CD14-positive monocyte (primary cell): ENCODE data around the gene NUDT9. TPM values are rescaled to one million over a fixed set of nuclear protein-coding genes. Genes with fewer than 3 reads are reported as not detected.

ENCODE experiments used
- DNase-seq, 3 donors: peaks; one replicate each; pipeline ENCODE4 v3.0.0-alpha.2; 2011 to 2022
- H2AFZ ChIP-seq: 2 replicates; pipeline ENCODE4 v1.6.0; 2012; ENCODE audit warnings: mild to moderate bottlenecking, low read depth, low read length, inconsistent platforms; ENCODE audit not compliant: insufficient read depth, poor library complexity, severe bottlenecking
- H3K27ac ChIP-seq, 2 donors: 1 replicate in 1 of 2; 2 replicates in 1 of 2; pipeline ENCODE4 v1.5.1; 2012 to 2013; ENCODE audit warnings: low read length in 2 of 2, control low read depth in 1 of 2, inconsistent platforms in 1 of 2, low read depth in 1 of 2, mild to moderate bottlenecking in 1 of 2
- H3K27me3 ChIP-seq, 2 donors: one replicate each; pipeline versions ENCODE4 v1.6.0 to v1.6.1; 2011 to 2013; ENCODE audit warnings: low read length in 2 of 2; ENCODE audit not compliant: control insufficient read depth in 2 of 2, insufficient read depth in 2 of 2
- H3K36me3 ChIP-seq, 2 donors: replicated peaks in 1 of 2; 1 replicate in 1 of 2; 2 replicates in 1 of 2; pipeline versions ENCODE4 v1.5.1 to v1.6.1; 2012 to 2013; ENCODE audit warnings: low read length in 2 of 2, control low read depth in 1 of 2, inconsistent platforms in 1 of 2, mild to moderate bottlenecking in 1 of 2; ENCODE audit not compliant: insufficient read depth in 2 of 2, control insufficient read depth in 1 of 2
- H3K4me1 ChIP-seq, 2 donors: 1 replicate in 1 of 2; 2 replicates in 1 of 2; pipeline versions ENCODE4 v1.5.1 to v1.6.1; 2012 to 2013; ENCODE audit warnings: low read length in 2 of 2, control low read depth in 1 of 2, inconsistent platforms in 1 of 2, mild to moderate bottlenecking in 1 of 2, moderate library complexity in 1 of 2; ENCODE audit not compliant: insufficient read depth in 2 of 2, control insufficient read depth in 1 of 2
- H3K4me2 ChIP-seq: replicated peaks from 2 replicates; pipeline ENCODE3; 2012; ENCODE audit warnings: low read length, moderate library complexity, mild to moderate bottlenecking; ENCODE audit not compliant: poor library complexity, severe bottlenecking; ENCODE audit errors: extremely low read depth
- H3K4me3 ChIP-seq, 3 experiments: fragments of 200-600 bp in 1 of 3; sonication (generic) in 1 of 3; replicated peaks in 1 of 3; 1 replicate in 2 of 3; 2 replicates in 1 of 3; pipeline ENCODE4 v1.5.1; 2011 to 2013; ENCODE audit warnings: low read length in 3 of 3, mild to moderate bottlenecking in 3 of 3, control low read depth in 2 of 3, low read depth in 2 of 3, inconsistent platforms in 1 of 3, moderate library complexity in 1 of 3
- H3K79me2 ChIP-seq: 2 replicates; pipeline ENCODE4 v1.6.0; 2012; ENCODE audit warnings: mild to moderate bottlenecking, control low read depth, inconsistent platforms, low read length, moderate library complexity; ENCODE audit not compliant: insufficient read depth
- H3K9ac ChIP-seq: 2 replicates; pipeline ENCODE4 v1.6.0; 2017; ENCODE audit warnings: low read length, mild to moderate bottlenecking; ENCODE audit not compliant: insufficient read depth, poor library complexity, severe bottlenecking
- H3K9me3 ChIP-seq, 2 donors: replicated peaks in 1 of 2; 1 replicate in 1 of 2; 2 replicates in 1 of 2; pipeline versions ENCODE4 v1.5.1 to v1.6.1; 2012 to 2013; ENCODE audit warnings: low read length in 2 of 2, control low read depth in 1 of 2; ENCODE audit not compliant: control insufficient read depth in 1 of 2, insufficient read depth in 1 of 2
- H4K20me1 ChIP-seq: 2 replicates; pipeline ENCODE4 v1.6.0; 2012; ENCODE audit warnings: mild to moderate bottlenecking, low read length, control low read depth, moderate library complexity; ENCODE audit not compliant: insufficient read depth
- H3K27ac Mint-ChIP-seq, 7 donors: one replicate each; pipeline ENCODE4 v1.8.0; 2020; ENCODE audit warnings: mild to moderate bottlenecking in 7 of 7, mixed read lengths in 7 of 7, moderate library complexity in 6 of 7, inconsistent platforms in 2 of 7
- H3K27me3 Mint-ChIP-seq, 3 donors: one replicate each; pipeline ENCODE4 v1.8.0; 2021 to 2022; ENCODE audit warnings: low read depth in 3 of 3, mild to moderate bottlenecking in 3 of 3, mixed read lengths in 3 of 3, moderate library complexity in 3 of 3, inconsistent platforms in 1 of 3
- H3K36me3 Mint-ChIP-seq, 2 donors: one replicate each; pipeline ENCODE4 v1.8.0; 2020; ENCODE audit warnings: mixed read lengths in 2 of 2, inconsistent platforms in 1 of 2, mild to moderate bottlenecking in 1 of 2
- H3K4me1 Mint-ChIP-seq: one replicate; pipeline ENCODE4 v1.8.0; 2020; ENCODE audit warnings: mild to moderate bottlenecking, mixed read lengths
- H3K4me3 Mint-ChIP-seq, 2 donors: one replicate each; pipeline ENCODE4 v1.8.0; 2020; ENCODE audit warnings: mild to moderate bottlenecking in 2 of 2, mixed read lengths in 2 of 2, moderate library complexity in 1 of 2
- H3K9me3 Mint-ChIP-seq, 7 donors: one replicate each; pipeline ENCODE4 v1.8.0; 2020 to 2022; ENCODE audit warnings: mixed read lengths in 7 of 7, mild to moderate bottlenecking in 6 of 7, moderate library complexity in 6 of 7, inconsistent platforms in 2 of 7
- WGBS: methylation state at CpG from one replicate; pipeline ENCODE4 v1.1.5; 2013; ENCODE audit warnings: missing lambda C conversion rate; ENCODE audit not compliant: insufficient coverage; 5-methylcytosine and 5-hydroxymethylcytosine counted together
- intact Hi-C, 2 donors: fragments of 100-400 bp; cut with micrococcal nuclease; formaldehyde crosslinking; loops; one replicate each; pipeline versions ENCODE4 v1.15.0 to v1.15.1; 2023
- polyA minus RNA-seq: library from RNA; depleted of rRNA, polyadenylated mRNA; stranded (reverse); fragments of >200 nt; gene quantifications from 2 replicates; pipeline ENCODE4 v1.2.3, GENCODE V29; 2012
- polyA plus RNA-seq, 3 donors: library from polyadenylated mRNA; depleted of rRNA in 1 of 3; unstranded in 2 of 3; stranded (reverse) in 1 of 3; fragments of 300-500 nt in 2 of 3; fragments of >200 nt in 1 of 3; fragmentation: Illumina TruSeq in 2 of 3; gene quantifications; 1 replicate in 2 of 3; 2 replicates in 1 of 3; pipeline ENCODE4 v1.2.3, GENCODE V29; 2012 to 2021
- total RNA-seq, 12 experiments: library from RNA in 1 of 12; stranded (reverse) in 1 of 12; fragments of 120-200 nt in 1 of 12; gene quantifications; one replicate each; pipeline ENCODE4 v1.2.4 and lab custom pipeline; 2013 to 2026; ENCODE audit warnings: mixed read lengths in 6 of 12, inconsistent platforms in 1 of 12
- TF ChIP-seq, protein P1 (sequence below): fragments of 200-600 bp; IDR thresholded peaks from one replicate; pipeline ENCODE4 v1.8.0; 2022; ENCODE audit warnings: antibody characterized with exemption, mild to moderate bottlenecking

Gene NUDT9, protein sequence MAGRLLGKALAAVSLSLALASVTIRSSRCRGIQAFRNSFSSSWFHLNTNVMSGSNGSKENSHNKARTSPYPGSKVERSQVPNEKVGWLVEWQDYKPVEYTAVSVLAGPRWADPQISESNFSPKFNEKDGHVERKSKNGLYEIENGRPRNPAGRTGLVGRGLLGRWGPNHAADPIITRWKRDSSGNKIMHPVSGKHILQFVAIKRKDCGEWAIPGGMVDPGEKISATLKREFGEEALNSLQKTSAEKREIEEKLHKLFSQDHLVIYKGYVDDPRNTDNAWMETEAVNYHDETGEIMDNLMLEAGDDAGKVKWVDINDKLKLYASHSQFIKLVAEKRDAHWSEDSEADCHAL
- total RNA-seq (2013), result 6.7 TPM
- polyA plus RNA-seq (10 to 100 TPM in 2 of 3 donors, 1 to 10 TPM in 1; 9.6 to 14.3 (median 12.5) TPM), polyA minus RNA-seq (2.2 and 2.7 TPM in 2 replicates), total RNA-seq (lab: John Stamatoyannopoulos, UW) (2.0 to 7.4 (median 3.7) reads per million in 11 experiments)

- TF ChIP-seq, protein P1, sequence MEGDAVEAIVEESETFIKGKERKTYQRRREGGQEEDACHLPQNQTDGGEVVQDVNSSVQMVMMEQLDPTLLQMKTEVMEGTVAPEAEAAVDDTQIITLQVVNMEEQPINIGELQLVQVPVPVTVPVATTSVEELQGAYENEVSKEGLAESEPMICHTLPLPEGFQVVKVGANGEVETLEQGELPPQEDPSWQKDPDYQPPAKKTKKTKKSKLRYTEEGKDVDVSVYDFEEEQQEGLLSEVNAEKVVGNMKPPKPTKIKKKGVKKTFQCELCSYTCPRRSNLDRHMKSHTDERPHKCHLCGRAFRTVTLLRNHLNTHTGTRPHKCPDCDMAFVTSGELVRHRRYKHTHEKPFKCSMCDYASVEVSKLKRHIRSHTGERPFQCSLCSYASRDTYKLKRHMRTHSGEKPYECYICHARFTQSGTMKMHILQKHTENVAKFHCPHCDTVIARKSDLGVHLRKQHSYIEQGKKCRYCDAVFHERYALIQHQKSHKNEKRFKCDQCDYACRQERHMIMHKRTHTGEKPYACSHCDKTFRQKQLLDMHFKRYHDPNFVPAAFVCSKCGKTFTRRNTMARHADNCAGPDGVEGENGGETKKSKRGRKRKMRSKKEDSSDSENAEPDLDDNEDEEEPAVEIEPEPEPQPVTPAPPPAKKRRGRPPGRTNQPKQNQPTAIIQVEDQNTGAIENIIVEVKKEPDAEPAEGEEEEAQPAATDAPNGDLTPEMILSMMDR, result no peak
- Histone ChIP-seq H3K9me3 (peaks cover 0 to 3% of the 10 kb centered on the region in 2 donors), H3K4me3 (peak within 1 kb of the TSS; percentile 87 to 91 (median 91)), H3K4me1 (peaks cover 17% of the 10 kb centered on the region in 2 donors), H3K4me2 (peak within 1 kb of the TSS; percentile 91), H3K9ac (peak within 1 kb of the TSS; percentile 85), H4K20me1 (no peaks in the 10 kb centered on the region), H3K27me3 (no peaks in the 10 kb centered on the region), H2AFZ (peak within 1 kb of the TSS; percentile 99), H3K36me3 (no peaks in the 10 kb centered on the region), H3K79me2 (peaks cover 39% of the 10 kb centered on the region), H3K27ac (peak within 1 kb of the TSS; percentile 89 to 95)
- H3K27ac Mint-ChIP-seq, result peak within 1 kb of the TSS; percentile 96 to 99 (median 99)
- WGBS, result 0% methylated on average over 48 of the region's 58 CpGs
- intact Hi-C loops, result loop anchor here in 1 of 2 donors (5.0 kb wide), 1 partner anchor 35 kb away; no protein-coding TSS in a partner anchor
- peaks cover 14% of the 10 kb centered on the region for H3K4me1 Mint-ChIP-seq
- peak within 1 kb of the TSS; percentile 98 for H3K4me3 Mint-ChIP-seq
- H3K36me3 Mint-ChIP-seq, result no peaks in the 10 kb centered on the region
- peaks cover 0 to 12% (median 4%) of the 10 kb centered on the region in 7 donors for H3K9me3 Mint-ChIP-seq
- DNase-seq, result peak; percentile 76 to 82 (median 79)
- H3K27me3 Mint-ChIP-seq, result peaks cover 0 to 3% (median 0%) of the 10 kb centered on the region in 3 donors
Measured at GRCh38 chr4:87422104-87423052, at the start of gene NUDT9. Gene NUDT9 (plus strand): TSS chr4:87422573. CDS start chr4:87422906, 333 bp downstream.
